Activated naive CD4-positive, alpha-beta T cell (primary cell): Measurements from ENCODE around the gene GPR25.

ENCODE experiments used
- DNase-seq, 4 experiments: peaks; one replicate each; lab custom pipeline; 2025; lab: John Stamatoyannopoulos, UW

GPR25 gene

GRCh38 chr1:200872446-200873115, at the start of gene GPR25:
Gene GPR25 (plus strand): TSS chr1:200872981. CDS start chr1:200873038, 57 bp downstream.
- no peak for DNase-seq

DNA sequence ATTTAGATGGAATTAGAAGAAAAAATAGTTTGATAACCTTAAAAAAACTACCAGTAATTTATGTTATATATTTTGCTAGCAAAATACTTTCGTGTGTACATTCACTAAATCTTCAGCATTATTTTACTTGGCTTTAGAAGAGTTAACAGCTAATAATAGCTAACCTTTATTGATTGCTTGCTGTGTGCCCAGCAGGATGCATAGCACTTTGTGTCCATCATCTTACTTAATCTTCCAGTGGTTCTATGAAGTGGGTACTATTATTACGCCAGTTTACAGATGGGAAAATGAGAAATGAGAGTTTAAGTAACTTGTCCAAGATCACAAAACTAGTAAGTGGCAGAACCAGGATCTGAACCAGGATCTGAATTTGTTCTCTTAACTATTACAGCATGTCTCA, 41.7 kb upstream of the GPR25 start:
- DNase-seq = no peak

- no peak for DNase-seq
Measured at GRCh38 chr1:200834383-200834782, 38.4 kb upstream of the GPR25 start.

- no peak for DNase-seq
Measured at GRCh38 chr1:200836213-200836612, 36.6 kb upstream of the GPR25 start.

DNA sequence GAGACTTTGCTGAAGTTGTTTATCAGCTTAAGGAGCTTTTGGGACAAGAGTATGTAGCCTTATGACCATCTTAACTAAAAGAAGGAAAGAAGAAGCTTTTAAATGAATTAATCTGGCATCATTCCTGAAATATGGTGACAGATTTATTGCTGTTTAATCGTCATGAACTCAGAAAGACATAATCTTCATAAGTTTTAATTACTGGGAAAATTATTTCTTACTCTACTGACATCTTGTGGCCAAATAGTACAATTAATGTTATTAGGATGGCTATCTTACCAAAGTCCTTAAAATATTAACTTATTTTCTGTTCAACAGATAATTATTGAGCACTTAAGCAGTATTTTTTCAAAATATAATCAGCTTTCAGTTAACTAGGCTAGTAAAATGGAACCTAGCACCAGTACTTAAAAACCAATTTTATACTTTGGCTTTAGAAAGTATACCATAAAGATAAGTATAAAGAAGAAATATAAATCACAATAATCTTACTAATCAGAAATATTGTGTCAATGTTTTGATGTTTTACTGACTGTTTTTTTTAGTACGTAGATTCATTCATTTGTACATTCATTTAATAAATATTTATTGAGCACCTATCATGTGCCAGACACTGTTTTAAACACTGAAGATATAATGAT, 34.7 kb upstream of the GPR25 start:
- DNase-seq = no peak

DNA sequence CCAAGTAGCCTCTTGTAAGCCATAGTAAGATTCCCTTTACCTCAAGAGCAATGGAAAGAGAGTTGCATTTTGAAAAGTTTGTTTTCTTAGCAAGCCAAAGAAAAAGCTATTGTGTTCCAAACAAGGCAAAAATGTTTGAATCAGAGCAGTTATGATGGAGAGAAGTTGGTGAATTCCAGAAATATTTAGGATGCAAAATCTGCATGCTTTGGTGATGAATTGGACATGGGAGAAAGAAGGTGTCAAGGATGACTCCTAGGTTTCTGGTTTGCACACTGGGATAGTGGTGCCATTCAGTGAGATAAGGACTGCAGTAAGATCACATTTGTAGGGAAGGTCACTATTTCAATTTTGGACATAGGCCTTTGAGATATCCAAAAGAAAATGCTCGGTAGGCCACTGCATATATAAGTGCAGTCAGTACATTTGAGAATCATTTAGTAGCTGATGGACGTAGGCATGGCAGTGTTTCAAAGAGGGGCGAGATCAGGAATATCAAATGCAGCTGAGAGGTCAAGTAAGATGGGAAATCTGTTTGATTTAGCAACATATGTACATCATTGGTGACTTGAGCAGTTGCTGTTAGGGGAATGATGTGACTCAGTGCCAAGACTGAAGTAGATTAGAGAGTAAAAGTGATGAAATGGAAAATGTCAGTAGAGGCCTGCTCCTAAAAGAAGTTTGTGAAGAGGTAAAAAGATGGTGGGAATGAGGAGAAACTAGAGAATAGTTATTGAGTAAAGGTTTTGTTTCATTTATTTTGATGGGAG, 33.9 kb upstream of the GPR25 start:
- no peak for DNase-seq

GRCh38 chr1:200845360-200845759, 27.4 kb upstream of the GPR25 start:
- no peak for DNase-seq

DNA sequence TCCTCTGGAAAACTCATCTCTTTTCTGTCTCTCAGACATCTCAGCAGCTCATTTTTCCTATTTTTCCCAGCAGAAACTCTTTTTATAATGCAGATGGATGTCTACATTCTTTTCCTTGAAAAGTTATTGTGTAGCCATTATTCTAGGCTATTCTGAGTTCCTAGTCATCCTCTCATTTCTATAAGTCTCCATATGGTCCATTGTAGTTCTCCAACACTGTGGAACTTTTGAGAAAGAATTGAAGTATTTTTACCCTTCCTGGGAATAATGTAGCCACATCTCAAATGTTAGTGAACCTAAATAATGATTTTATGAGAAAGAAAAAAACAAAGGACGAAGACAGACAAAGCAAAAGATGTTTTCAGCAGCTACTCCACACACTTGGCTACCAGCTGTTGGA, 26.4 kb upstream of the GPR25 start:
- DNase-seq = no peak

- no peak for DNase-seq
Measured at GRCh38 chr1:200849430-200849829, 23.4 kb upstream of the GPR25 start.

- no peak for DNase-seq
Measured at GRCh38 chr1:200850554-200850953, 22.2 kb upstream of the GPR25 start.

DNA sequence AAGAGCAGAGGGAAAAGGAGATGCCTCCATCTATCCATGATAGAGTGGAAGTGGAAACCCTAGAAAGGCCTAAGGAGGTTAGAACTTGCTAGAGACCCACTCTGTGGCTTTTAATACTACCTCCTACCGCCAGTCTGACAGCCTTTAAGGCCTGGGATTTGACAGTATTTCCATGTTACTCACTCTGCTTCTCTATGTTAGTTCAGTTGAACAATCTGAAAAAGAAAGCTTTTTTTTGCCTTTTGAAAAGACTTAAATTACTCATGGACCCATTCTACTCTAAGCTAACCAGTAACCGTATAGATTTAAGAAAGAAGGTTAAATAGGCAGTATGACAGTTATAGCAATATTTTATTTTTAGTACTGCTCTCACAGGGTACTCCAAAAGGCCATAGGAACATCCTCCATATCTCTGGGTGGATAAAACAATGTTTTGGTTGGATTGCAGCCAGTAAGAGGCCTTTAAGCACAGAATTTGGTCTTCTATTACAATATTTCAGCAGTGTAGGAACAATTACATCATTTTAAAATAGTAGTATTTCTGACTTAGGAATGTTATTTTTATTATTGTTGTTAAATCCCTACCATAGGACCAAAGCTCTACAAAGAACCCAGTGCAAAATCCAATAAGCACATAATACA, 15.9 kb upstream of the GPR25 start:
- no peak for DNase-seq

GRCh38 chr1:200857804-200858203, 15.0 kb upstream of the GPR25 start:
- DNase-seq = no peak

DNA sequence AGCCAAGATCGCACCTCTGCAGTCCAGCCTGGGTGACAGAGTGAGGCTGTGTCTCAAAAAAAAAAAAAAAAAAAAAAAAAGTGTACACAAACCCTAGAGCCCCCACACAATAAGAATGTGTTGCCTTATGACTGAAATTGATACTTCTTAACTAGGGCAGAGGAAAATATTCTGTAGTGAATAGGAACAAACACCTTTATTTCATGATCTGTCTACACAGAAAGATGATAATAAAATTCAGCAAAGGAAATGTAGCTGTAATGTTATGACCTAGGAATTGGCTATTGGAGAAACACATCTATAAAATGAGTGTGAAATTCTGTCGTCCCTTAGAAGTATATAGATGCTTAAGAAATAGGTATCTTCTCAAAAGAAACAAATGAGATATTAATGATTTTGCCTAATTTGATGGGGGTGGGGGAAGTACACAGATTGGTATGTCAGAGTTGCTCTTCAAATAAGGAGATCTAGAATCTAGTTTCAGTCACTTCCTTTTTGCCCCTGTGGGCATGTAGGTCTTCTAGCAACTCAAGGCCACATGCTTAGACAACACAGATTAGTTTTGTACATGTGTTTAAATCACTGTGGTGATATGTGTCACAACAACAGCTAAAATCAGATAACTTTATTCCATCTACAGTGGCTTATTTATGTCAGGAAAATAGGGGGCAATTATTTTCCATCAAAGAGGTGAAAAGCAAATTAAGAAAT, 10.7 kb upstream of the GPR25 start:
- no peak for DNase-seq

- DNase-seq = no peak
Measured at GRCh38 chr1:200862713-200863415, 9.9 kb upstream of the GPR25 start.

DNA sequence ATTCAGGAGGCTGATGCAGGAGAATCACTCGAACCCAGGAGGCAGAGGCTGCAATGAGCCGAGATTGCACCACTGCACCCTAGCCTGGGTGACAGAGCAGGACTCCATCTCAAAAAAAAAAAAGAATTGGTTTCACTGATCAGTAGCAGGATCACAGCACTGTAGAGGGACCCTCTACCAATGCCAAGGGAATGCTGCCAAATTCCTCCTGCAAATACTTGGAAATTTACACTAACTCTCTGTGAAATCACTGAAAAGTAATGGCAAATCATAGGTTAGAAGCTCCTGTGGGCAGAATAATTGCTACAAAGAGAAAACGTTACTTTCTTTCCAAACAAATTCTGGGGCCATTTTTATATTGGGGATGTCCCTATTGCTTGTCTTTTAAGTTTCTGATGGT, 6.7 kb upstream of the GPR25 start:
- DNase-seq = no peak

- no peak for DNase-seq
Measured at GRCh38 chr1:200866521-200866920, 6.3 kb upstream of the GPR25 start.

- no peak for DNase-seq
Measured at GRCh38 chr1:200867018-200867811, 5.6 kb upstream of the GPR25 start.

- DNase-seq = no peak
Measured at GRCh38 chr1:200869376-200869752, 3.4 kb upstream of the GPR25 start.

GRCh38 chr1:200869753-200870391, 2.9 kb upstream of the GPR25 start:
- DNase-seq = no peak

- DNase-seq = no peak
Measured at GRCh38 chr1:200873116-200873670, 412 bp downstream of the GPR25 start.
